HepG2 (cell line): ENCODE data around the gene HPCAL1. TPM values are rescaled to one million over a fixed set of nuclear protein-coding genes. Genes with fewer than 3 reads are reported as not detected.

Source experiments
- ATAC-seq: fragments of 200-7000 bp; cut with Tn5 transposase; 3 replicates; pipeline ENCODE4 v1.9.1; 2020; ENCODE audit warnings: mild to moderate bottlenecking, moderate library complexity
- BruUV-seq: library from RNA; stranded (reverse); fragments of 400-500 nt; replicated peaks from 2 replicates; lab custom pipeline; 2021; lab: Mats Ljungman, UMichigan
- CTCF ChIA-PET: fragments of 300-600 bp; formaldehyde crosslinking; extraction: SDS; loops from one replicate; lab custom pipeline; 2021; ENCODE audit warnings: low total read pairs, inconsistent platforms, low intra/inter-chr PET ratio; lab: Yijun Ruan, JAX
- POLR2A ChIA-PET: fragments of 350-600 bp; sonication (Branson Sonifier 250); formaldehyde crosslinking; loops from one replicate; lab custom pipeline; 2020; ENCODE audit warnings: antibody characterized with exemption, inconsistent platforms; lab: Yijun Ruan, JAX
- DNase-seq: peaks from one replicate; pipeline ENCODE4 v3.0.0-alpha.2; 2015; ENCODE audit warnings: low spot score
- FAIRE-seq: peaks from 3 replicates; lab custom pipeline; 2011; peaks lifted over from hg19 to GRCh38; lab: Jason Lieb, UNC
- H2AFZ ChIP-seq: one replicate; pipeline ENCODE4 v1.6.1; 2011; ENCODE audit warnings: low read length, inconsistent platforms
- H3K27ac ChIP-seq: fragments of 300-600 bp; 3 replicates; pipeline ENCODE4 v1.8.0; 2011; ENCODE audit warnings: mixed run types, mild to moderate bottlenecking, mixed read lengths, low read length, inconsistent platforms; ENCODE audit not compliant: insufficient read depth; ENCODE audit errors: extremely low read length
- H3K27me3 ChIP-seq, 2 experiments: fragments of 200-600 bp in 1 of 2; 2 replicates in 1 of 2; 3 replicates in 1 of 2; pipeline versions ENCODE4 v1.6.0 to v1.8.0; 2011; ENCODE audit warnings: low read length in 2 of 2, mild to moderate bottlenecking in 2 of 2, moderate library complexity in 2 of 2, inconsistent platforms in 1 of 2; ENCODE audit not compliant: insufficient read depth in 2 of 2, control insufficient read depth in 1 of 2
- H3K36me3 ChIP-seq, 2 experiments: fragments of 200-600 bp in 1 of 2; replicated peaks in 1 of 2; 2 replicates in 1 of 2; 3 replicates in 1 of 2; pipeline versions ENCODE4 v1.5.1 to v1.8.0; 2011; ENCODE audit warnings: low read length in 2 of 2, inconsistent platforms in 1 of 2; ENCODE audit not compliant: insufficient read depth in 2 of 2, control insufficient read depth in 1 of 2
- H3K4me1 ChIP-seq: 2 replicates; pipeline ENCODE4 v1.5.1; 2012; ENCODE audit warnings: low read length, inconsistent platforms; ENCODE audit not compliant: insufficient read depth
- H3K4me2 ChIP-seq: 2 replicates; pipeline ENCODE4 v1.6.0; 2011; ENCODE audit warnings: low read depth, low read length, inconsistent platforms
- H3K4me3 ChIP-seq, 3 experiments: fragments of 200-600 bp in 1 of 3; sonication (generic), shearing (Covaris generic) in 1 of 3; replicated peaks in 1 of 3; 2 replicates each; pipeline ENCODE4 v1.5.1; 2011 to 2016; ENCODE audit warnings: low read length in 3 of 3, inconsistent platforms in 2 of 3, low read depth in 2 of 3, mild to moderate bottlenecking in 2 of 3, control low read depth in 1 of 3, mixed read lengths in 1 of 3; ENCODE audit not compliant: insufficient read depth in 1 of 3
- H3K79me2 ChIP-seq: one replicate; pipeline ENCODE4 v1.6.1; 2011; ENCODE audit warnings: low read length, inconsistent platforms; ENCODE audit not compliant: insufficient read depth
- H3K9ac ChIP-seq: 2 replicates; pipeline ENCODE4 v1.6.0; 2011; ENCODE audit warnings: mild to moderate bottlenecking, low read depth, low read length, inconsistent platforms; ENCODE audit not compliant: insufficient read depth
- H3K9me3 ChIP-seq: 2 replicates; pipeline ENCODE4 v1.5.1; 2012; ENCODE audit warnings: mild to moderate bottlenecking, low read length
- H4K20me1 ChIP-seq: 2 replicates; pipeline ENCODE4 v1.6.0; 2011; ENCODE audit warnings: inconsistent platforms, mild to moderate bottlenecking, low read length, moderate library complexity; ENCODE audit not compliant: insufficient read depth
- AGO1 ChIP-seq: fragments of 200-400 bp; formaldehyde crosslinking; IDR thresholded peaks from 2 replicates; pipeline ENCODE4 v1.6.1; 2017; ENCODE audit warnings: mild to moderate bottlenecking, low read depth, low read length, moderate library complexity; ENCODE audit not compliant: poor library complexity, severe bottlenecking
- SIN3A ChIP-seq: IDR thresholded peaks from 2 replicates; pipeline ENCODE4 v1.6.1; 2011; ENCODE audit warnings: low read depth, mild to moderate bottlenecking, control low read depth, low read length, borderline replicate concordance
- ZMYM3 ChIP-seq: sonication (generic); formaldehyde crosslinking; IDR thresholded peaks from 2 replicates; pipeline ENCODE4 v1.5.1; 2020; ENCODE audit warnings: mild to moderate bottlenecking, missing genetic modification reagents
- ZNF251 ChIP-seq: sonication (generic); formaldehyde crosslinking; IDR thresholded peaks from 2 replicates; pipeline ENCODE4 v1.9.0; 2021; ENCODE audit warnings: mild to moderate bottlenecking, missing genetic modification reagents
- ZNF639 ChIP-seq: conservative IDR thresholded peaks from 2 replicates; pipeline ENCODE4 v1.6.1; 2018; ENCODE audit warnings: missing genetic modification reagents
- ZNF724P ChIP-seq: sonication (generic); formaldehyde crosslinking; IDR thresholded peaks from 2 replicates; pipeline ENCODE4 v1.8.0; 2022; ENCODE audit warnings: missing genetic modification reagents, borderline replicate concordance
- ZNF768 ChIP-seq: sonication (generic); formaldehyde crosslinking; IDR thresholded peaks from 2 replicates; pipeline ENCODE4 v1.4.0; 2020; ENCODE audit warnings: missing genetic modification reagents
- ZSCAN22 ChIP-seq: sonication (generic); formaldehyde crosslinking; IDR thresholded peaks from 2 replicates; pipeline ENCODE4 v1.4.0; 2020; ENCODE audit warnings: mild to moderate bottlenecking, missing genetic modification reagents
- WGBS: methylation state at CpG from one replicate; pipeline ENCODE4 v1.1.6; 2017; ENCODE audit warnings: low lambda C conversion rate; 5-methylcytosine and 5-hydroxymethylcytosine counted together
- in situ Hi-C: cut with HindIII; loops from 2 replicates; pipeline ENCODE4 v1.10.0; 2017; ENCODE audit warnings: low pct_unique_long_range_greater_than_20kb; ENCODE audit not compliant: extremely low pct_ligation_motif_present
- intact Hi-C: fragments of 100-400 bp; cut with micrococcal nuclease; formaldehyde crosslinking; loops from one replicate; pipeline ENCODE4 v1.10.0; 2022; ENCODE audit not compliant: unreplicated experiment
- polyA plus RNA-seq, 8 experiments: library from polyadenylated mRNA; depleted of rRNA in 3 of 8; stranded (reverse) in 7 of 8; unstranded in 1 of 8; fragments of >200 nt; fragmentation: Illumina TruSeq in 4 of 8; extraction: Trizol in 4 of 8; gene quantifications; 2 replicates each; pipeline versions ENCODE4 v1.2.1 to v1.2.3, GENCODE V29; 2011 to 2016; ENCODE audit warnings: low read depth in 4 of 8, missing spikeins in 1 of 8, mixed read lengths in 1 of 8; ENCODE audit not compliant: insufficient read depth in 1 of 8
- total RNA-seq, 5 experiments: library from RNA; depleted of rRNA; stranded (reverse); fragments of >200 nt; fragmentation: Illumina TruSeq; extraction: Trizol; gene quantifications; 2 replicates each; pipeline ENCODE4 v1.2.3, GENCODE V29; 2016; ENCODE audit warnings: low read depth in 1 of 5

HPCAL1 gene
- total and polyA plus RNA-seq, 2 of the 13 experiments (the other 11 are each of a cell fraction or from before 2014, with no cell fraction given), result 29.5 to 29.9 TPM

- no peak overlapping the region for H3K4me3 ChIP-seq
- ATAC-seq (no peak), FAIRE-seq (no peak), DNase-seq (no peak)
- in situ Hi-C loops, result loop anchor here (5.0 kb wide), 1 partner anchor 33 kb away; no protein-coding TSS in a partner anchor
- H3K4me1 ChIP-seq, result peaks cover 34% of the 10 kb centered on the region
- POLR2A ChIA-PET, result no interaction called here
- no peak overlapping the region for H3K4me2 ChIP-seq
- no peaks in the 10 kb centered on the region for H3K9me3 ChIP-seq
- H3K27ac ChIP-seq, result no peak overlapping the region
- no peaks in the 10 kb centered on the region for H3K27me3 ChIP-seq
- CTCF ChIA-PET, result no interaction called here
- TF ChIP-seq SIN3A (no peak), ZNF768 (CRISPR knock-in tag) (no peak), ZMYM3 (CRISPR knock-in tag) (peak; percentile 78), AGO1 (peak; percentile 24), ZNF251 (CRISPR knock-in tag) (peak; percentile 9; the same call in 1 of the 2 replicates), ZSCAN22 (CRISPR knock-in tag) (no peak), ZNF724P (0 out of 2 replicates have a peak, but pooled peaks have one; percentile 13), ZNF639 (no peak)
- H4K20me1 ChIP-seq, result peaks cover 4% of the 10 kb centered on the region; the same call in 1 of the 2 replicates
- peaks cover 4 to 6% of the 10 kb centered on the region in 2 experiments; a peak in 3 of 5 replicates for H3K36me3 ChIP-seq
- no TSS peak for BruUV-seq
- WGBS, result 90% methylated on average over 14 of the region's 14 CpGs
- no peak overlapping the region for H2AFZ ChIP-seq
- H3K9ac ChIP-seq, result no peak overlapping the region
- H3K79me2 ChIP-seq, result no peaks in the 10 kb centered on the region
- intact Hi-C loops, result loop anchor here (2.0 to 10.0 kb wide), 3 partner anchors 31 to 275 kb away; partner anchors contain the start of gene RRM2
Measured at GRCh38 chr2:10400002-10400401, 97.3 kb downstream of the HPCAL1 start.
